ENCODE measurements around the gene SEBOX.

Gene SEBOX

DNA sequence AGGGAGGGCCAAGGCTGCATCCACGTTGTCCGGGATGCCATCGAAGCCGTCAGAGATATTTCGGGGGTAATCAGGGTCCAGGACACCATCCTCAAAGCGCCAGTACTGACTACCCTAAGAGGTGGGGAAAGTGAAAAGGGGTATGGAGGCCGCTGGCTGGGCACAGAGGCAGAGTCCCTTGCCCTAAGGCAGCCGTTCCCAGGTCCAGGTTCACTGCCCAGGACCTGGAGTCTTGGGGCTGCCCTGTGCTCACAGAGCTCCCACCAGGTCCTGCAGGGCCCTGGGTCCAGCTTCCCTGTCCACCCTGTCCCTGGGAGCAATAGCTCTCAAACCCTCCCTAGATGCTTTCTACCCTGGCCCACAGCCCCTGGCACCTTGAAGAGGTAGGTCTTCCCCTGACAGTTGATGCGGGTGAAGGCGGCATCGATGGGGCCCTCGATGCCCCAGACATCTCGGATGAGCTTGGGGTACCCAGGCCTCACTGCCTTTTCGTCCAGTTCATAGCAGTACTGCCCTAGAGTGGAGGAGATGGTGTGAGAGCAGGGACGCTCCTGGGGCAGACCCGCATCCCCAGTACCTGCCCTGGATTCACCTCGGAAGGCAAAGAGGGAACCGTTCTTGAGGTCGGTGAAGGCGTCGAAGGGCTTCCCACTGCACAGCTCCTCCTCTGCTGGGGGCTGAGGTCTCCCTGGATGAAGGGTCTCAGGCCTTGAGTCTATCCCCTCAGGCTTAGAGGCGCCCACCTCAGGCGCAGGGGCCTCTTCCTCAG, 4.1 kb upstream of the SEBOX start:
- DNase-seq (ENCODE audit: low spot score): no peak

DNA sequence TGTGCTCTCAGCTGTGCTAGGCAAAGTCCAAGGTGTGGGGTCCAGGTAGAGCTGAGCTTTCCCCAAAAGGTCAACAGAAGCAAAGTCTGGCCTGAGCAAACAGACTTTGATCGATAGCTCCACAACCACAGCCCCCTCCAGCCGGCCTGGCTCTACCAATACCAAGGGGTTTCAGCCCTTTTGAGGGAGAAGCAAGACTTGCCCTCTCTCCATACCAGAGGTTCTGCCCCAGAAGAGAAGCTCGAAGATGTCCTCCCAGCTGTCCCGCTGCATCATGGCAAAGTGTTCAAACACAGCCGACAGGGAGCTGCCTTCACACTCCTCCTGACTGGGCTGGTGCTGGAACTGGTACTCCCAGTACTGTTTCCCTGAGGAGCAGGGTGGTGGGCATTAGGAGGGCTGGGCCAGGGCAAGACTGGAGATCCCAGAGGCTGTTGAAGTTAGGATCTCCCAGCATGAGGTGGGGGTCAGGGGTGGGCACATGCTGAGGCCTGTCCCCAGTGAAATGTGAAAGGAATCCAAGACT, 3.4 kb upstream of the SEBOX start:
- DNase-seq (ENCODE audit: low spot score): no peak

DNA sequence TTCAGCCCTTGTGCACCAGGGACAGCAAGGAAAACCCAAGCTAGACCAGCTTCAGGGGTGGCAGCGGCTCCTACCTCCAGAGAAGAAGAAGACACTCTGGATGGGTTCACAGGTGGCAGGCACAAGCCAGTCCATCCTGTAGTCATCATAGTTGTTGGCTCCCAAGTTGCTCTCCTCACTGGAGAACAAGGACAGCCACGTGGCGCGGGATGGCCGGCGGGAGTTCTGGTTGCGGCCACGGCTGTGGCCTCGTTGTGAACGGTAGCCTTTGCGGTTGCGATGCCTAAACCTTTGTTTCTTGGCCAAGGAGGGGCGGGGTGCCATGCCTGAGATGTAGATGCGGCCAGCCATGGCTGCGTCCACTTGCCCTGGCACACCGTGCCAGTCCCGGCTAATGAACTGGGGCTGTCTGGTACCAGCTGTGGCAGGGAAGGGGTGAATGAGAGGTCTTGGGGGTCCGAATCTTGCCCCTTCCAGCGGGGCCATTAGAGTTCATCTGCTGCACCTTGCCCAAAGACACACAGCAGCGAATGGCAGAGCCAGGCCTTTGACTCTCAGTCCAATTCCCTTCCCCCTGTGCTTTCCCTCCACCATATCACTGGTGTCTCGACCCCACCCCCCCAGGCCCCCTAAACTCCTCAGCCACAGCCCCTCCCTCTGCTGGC, 2.8 kb upstream of the SEBOX start:
- no peak for DNase-seq (ENCODE audit: low spot score)

DNA sequence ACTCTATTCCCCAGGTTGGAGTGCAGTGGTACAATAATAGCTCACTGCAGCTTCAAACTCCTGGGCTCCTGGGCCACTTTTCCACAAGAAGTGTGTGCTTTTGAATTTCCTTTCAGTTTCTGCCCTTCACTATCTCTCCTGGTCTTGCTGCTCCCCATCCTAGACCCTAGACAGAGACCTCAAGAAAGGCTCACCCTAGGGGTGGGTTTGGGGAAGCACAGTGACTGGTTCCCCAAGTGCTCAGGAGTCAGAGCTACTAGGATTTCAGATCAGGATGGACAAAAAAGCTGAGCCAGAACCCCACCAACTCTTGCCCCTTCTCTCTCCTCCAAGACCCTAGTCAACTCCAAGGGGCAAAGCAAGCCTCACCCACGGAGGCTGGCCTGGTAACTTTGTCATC, 1.6 kb upstream of the SEBOX start:
- DNase-seq (ENCODE audit: low spot score): no peak

DNA sequence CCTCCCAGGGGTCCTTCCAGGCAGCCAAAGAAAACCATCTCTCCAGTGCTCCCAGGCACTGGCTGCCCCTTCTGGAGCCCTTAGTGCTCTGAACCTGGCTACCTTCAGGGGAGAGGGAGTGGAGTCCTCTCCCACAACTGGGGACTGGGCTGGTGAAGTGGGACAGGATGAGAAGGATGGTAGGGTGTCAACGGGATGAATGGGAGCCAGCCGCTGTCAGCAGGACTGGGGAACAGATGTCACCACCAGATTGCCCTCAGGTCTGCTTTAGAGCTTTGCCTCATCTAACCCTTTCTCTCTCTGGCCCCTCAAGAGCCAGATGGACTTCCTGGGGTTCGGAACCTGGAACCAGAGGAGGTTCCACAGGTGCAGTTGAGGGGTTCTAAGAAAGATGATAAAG, 488 bp upstream of the SEBOX start:
- no peak for DNase-seq (ENCODE audit: low spot score)

DNA sequence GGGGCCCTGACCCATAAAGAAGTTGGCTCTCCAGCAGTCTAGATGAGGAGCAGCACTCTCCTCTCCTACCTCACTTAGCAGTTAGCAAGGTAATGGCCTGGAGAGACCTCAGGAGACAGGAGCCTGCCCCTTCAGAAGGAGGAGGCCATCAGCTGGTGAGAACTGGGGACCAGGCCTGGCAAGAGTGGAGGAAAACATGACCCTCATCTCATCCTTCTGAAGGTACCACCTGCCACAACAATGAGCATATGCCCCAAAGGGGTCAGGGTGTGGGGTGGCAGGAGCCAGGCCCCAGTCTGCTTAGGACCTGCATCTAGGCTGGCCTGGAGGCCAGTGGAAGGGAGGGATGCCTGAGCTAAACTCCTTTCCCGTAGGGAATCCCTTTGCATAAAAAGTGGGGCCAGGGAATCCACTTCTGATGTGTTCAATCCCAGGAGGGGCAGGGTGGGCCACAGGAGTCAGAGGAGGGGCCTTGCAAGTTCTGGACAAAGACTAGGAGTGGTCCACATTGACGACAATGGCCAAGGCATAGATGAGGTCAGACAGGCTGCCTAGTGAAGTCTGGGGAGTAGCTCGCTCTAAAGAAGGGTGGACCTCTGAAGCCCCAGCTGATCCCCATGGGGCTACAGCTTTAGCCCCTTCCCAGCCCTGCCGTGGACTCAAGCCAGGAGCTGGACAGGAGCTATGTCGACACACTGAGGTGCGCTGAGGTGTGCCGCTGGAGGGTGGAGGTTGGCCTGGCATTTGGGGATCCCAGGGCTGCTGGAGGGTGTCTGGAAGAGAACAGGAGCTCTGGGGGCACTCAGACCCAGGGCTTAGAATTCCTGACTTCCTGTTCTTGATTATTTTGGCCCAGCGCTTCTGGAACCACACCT, 986 bp downstream of the SEBOX start:
- no peak for DNase-seq (ENCODE audit: low spot score)

DNA sequence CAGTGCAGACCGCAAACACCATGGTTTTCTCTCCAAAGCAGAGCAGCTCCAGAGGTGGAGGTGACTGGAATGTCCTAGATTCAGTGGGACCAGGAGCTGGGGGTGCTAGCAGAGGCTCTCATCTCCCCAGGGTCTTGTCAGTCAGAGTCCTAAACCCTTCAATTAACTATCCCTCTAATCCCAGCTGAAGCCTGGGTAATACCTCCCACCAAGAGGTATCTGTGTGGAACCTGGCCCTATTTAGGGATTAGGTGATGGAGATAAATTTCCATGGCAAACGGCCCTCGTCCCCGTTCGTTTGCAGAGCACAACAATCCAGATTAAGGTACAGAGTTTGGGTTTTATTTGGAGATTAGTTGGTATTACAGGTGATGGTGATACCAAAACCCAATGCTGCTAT, 1.8 kb downstream of the SEBOX start:
- DNase-seq (ENCODE audit: low spot score): no peak

DNA sequence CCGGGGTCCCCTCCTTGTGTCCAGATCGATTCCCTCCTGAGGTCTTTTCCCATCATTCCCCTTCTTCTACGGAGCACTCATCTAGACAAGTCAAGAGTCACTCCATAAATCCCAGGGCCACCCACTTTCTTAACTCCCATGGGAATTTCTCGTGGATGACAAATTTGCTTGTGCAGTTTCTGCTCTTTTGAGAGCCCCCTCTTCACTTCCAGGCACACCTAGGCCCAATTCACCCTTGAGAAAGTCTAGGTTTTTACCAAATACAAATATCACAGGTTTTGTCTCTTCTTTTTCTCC, 7.2 kb downstream of the SEBOX start:
- DNase-seq (ENCODE audit: low spot score): no peak

DNA sequence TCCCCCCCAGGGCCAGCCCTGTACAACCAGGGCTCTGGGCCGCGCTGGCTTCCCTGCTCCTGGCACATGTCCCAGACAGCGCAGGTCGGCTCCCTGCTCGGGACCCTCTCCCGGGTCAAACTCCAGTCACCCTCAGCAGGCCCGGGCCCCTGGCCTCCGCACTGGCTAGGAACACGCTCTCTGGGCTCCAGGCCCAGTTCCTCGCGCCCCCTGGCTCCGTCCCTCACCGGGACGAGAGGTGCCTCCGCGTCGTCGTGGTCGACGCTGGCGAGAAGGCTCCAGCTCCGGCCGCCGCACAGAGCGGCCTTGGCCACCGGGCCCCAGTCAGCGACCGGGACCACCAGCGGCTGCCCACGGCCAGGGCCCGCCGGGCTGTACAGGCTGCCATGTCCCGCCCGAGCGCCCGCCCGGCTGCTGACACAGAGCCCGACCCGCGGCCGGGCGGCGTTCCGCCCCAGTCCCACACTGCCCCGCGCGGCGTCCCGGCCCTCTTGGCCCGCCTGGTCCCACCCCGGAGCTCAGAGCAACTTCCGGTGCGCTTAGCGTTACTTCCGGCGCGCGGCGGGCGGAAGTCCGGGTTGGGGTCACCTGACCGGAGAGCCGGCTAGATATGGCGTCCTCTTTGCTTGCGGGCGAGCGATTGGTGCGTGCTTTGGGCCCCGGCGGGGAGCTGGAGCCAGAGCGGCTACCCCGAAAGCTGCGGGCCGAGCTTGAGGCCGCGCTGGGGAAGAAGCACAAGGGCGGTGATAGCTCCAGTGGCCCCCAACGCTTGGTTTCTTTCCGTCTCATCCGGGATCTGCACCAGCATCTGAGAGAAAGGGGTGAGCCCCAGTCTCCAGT, 7.7 kb downstream of the SEBOX start, which contains the start of gene POLDIP2:
TSS of gene POLDIP2 (minus strand) at position 467 of the 840 bp plus-strand sequence. CDS start at position 388, 79 bp downstream.
- DNase-seq (ENCODE audit: low spot score): peak; percentile 99

DNA sequence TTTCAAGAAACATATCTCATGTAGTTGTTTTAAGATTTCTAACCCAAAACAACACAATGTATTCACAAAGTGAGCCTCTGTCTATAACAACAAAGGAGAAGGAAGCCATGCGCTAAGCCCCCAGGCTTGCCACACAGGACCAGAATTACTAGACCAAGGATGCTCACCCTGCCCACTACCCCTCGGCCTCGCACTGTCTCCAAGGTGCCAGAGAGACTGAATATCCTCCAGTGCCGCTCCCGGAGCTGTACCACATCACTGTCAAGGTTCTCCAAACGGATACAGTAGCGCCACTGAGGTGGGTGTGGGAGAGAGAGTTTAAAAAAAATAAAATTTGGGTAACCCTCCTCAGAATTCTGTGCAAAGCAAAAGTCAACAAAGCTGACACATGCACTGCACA, 14.7 kb downstream of the SEBOX start:
- no peak for DNase-seq (ENCODE audit: low spot score)

DNA sequence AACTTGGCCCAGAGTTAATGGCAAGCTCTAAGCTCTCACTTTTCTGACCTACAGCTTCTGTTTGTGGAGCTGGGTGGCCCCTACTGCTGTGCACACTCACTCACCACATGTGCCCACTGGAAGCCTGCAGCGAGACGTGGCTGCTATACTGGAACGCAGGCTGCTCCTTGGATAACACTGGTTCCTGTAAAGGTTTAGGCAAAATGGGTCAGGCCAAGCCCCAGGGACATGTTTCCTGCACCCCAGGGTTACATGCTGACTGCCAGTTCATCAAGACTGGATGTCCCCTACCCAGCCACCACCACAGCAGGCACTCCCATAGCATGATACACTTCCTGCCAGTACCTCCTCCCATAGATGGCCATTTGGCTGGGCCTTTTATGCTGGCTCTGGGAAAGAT, 16.0 kb downstream of the SEBOX start:
- no peak for DNase-seq (ENCODE audit: low spot score)

DNA sequence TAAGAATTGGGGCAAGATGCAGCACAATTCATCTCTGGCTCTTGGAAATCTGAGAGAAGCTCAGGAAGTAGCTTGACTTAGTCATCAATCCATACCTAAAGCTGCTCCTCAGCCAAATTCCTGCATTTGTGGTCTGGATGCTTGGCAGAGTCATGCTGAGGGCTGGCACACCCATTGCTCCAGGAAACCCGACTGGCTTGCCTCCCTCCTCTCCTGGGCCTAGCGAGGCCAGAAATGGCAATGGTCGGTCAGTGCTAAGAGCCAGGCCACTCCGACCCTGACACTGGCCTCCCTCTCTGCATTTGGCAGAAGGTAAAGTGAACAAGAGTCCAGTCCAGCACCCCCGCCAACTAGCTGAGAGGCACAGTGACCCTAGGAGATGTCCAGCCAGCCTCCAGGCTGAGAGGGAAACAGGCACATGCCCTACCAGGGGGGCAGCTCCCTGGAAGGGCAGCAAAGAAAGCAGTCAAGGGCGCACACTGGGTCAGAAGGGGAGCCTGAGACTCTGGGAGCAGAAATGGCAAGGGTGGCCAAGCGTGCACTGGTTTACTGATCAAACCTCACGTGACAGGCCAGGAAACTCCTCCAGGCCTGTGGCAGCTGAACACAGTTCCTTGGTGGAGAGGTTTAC, 17.6 kb downstream of the SEBOX start:
- DNase-seq (ENCODE audit: low spot score): no peak

DNA sequence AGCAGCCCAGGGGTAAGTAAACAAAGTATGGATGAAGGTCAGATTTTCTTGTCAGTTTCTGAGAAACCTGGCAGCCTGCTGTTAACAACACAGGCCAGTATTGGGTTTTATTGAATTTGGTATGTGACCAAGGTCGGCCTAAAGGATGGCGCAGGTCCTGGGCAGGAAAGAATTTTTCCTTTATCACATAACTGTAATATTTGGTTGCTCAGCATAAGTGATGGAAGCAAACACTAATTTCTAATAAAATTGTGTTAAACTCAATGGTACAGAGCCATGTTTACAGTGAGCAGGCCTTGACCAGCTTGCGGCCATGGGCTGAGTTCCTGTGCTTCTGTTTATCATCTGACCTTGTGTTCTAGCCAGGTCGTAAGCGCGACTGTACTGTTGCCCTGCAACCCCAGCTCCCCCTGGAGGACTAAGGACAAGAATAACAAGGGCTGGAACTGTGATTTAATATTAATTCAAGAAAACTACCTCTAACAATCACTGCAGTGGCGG, 18.2 kb downstream of the SEBOX start:
- DNase-seq (ENCODE audit: low spot score): no peak

DNA sequence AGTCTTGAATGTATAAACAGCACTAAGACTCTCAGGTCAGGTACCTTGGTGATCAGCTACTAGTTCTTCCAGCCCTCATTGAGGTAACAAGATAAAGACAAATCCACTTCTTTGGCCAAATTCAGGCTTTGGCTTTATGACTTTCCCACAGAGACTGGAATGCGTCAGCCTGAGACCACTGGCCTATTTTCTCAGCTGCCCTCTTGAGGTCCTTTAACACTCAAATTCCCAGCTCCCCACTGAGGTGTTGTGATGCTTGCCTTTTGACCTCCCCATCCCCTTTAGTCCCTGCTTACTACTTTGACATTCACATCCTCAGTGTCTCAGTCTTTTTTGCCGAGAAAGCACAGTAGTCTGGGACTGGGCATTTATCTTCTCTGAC, 18.8 kb downstream of the SEBOX start:
- DNase-seq (ENCODE audit: low spot score): no peak

DNA sequence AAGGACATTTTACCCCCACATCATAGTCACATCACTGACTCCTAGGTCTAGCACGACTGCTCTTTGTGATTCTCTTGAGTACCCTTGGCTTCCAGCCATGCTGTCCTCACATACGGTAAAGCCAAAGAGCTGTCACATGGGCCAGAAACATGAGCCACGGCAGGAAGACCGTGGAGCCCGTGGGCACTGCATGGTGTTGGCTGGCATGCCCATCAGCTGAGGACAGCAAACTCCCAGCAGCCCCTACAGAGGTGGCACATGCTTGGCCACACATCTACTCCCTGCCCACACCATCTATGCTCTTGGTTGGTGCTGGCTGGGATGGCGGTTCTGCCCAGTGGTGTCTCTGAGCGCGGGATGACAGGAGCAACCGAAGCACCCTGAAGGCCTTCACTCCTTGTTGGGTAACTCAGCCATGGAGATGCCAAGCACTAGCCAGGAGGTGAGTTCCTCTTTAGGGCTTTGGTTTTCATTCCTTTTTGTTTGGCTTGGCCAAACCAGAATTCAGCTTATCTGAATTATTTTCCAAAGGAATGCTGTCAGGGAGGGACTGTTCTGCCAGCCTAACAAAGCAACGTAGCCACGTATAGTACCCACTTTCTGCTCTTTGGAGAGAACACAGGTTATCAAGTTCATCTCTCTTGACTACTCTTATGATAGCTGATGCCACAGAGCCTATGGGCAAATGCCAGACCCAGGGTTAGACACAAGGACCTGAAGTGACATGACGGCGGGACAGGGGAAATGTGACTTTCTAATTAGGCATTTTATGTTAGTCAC, 19.4 kb downstream of the SEBOX start:
- no peak for DNase-seq (ENCODE audit: low spot score)

DNA sequence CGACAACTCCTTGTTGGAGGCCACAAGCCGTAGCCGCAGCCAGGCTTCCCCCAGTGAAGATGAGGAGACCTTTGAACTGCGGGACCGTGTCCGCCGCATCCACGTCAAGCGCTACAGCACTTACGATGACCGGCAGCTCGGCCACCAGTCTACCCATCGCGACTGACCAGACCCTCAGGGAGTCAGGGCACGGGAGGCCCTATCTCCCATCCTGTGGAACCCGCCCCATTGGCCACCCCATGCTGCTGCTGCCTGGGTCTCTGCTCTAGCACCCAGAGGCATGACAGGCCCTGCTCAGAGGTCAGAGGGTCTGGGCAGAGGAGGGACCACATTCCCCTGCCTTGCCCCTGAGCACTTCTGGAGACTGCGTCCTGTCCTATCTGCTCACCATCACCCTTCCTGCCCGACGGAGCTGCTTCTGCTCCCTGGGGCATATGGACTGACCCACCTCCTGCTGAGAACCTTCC, 20.5 kb downstream of the SEBOX start:
- no peak for DNase-seq (ENCODE audit: low spot score)

DNA sequence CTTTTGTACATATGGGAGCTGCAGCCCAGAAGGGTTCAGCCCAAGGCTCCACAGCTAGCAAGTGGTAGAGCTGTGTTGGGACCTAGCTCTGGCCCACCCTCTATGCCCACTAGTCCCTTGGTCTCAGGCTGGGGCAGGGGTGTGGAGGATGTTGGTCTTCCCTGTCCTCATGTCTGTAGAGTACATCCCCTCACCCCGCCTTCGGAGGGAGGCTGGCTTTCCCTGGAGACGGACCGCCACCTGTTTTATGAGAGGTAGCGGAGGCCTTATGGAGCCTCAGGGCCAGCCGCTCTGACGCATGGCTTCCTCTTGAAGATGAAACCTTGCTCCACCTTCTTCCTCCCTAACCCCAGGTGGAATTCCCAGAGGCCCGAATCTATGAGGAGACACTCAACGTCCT, 21.0 kb downstream of the SEBOX start:
- DNase-seq (ENCODE audit: low spot score): no peak

DNA sequence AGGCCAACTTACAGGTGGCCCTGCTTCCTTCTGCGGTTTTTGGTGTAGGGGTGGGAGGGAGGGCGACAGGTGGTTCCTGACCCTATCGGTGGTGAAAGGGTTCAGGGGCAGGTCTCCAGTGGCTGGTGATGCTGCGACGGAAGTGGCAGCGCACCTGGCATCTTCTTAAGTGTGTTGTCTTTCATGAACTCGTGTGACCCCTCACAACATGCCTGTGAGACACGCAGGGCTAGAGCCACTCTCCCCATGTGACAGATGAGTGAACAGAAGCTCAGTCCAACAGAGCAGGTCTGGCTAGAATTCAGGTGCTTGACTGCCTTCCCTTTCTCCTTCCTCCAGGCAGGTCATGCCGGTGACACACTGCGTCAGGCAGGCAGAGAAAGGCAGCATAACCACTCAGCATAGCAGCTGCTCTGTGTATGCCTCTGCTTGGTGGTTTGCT, 21.5 kb downstream of the SEBOX start:
- no peak for DNase-seq (ENCODE audit: low spot score)

DNA sequence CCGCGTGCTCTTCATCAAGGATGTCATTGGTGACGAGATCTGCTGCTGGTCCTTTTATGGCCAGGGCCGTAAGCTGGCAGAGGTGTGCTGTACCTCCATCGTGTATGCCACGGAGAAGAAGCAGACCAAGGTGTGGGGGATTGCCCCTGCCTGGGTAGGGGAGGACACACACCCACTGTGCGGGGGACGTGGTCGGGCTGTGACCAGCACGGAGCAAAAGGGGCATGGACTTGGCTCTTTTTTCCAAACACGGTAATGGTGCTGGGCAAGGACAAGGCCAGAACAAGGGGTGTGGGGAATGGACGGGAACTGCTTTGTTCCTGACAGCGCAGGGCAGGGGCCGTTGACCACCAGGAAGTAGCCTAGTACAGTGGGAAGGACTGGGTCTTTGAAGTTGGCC, 22.7 kb downstream of the SEBOX start:
- no peak for DNase-seq (ENCODE audit: low spot score)

DNA sequence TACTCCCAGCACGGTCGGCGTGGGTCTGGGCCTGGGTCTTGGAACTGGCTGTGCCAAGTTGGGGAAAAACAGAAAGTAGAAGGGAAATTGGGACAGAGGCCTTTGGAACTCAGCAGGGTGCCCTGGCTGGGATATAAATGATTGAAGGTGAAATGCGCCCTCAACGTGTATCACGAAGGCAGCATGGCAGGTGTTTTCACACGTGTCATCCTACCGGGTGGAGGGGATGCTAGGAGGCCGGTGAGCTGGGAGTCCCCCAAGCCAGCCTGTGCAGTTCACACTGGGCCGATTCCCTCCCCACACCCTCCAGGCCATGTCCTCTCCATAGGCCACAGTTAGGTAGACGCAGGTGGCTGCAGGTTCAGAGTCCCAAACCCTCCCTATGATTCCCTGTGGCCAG, 23.5 kb downstream of the SEBOX start:
- DNase-seq (ENCODE audit: low spot score): no peak

Measured in ecto neural progenitor cell (in vitro differentiated cells).